A673 (cell line): ENCODE results near the gene LPCAT1. TPM values are rescaled to one million over a fixed set of nuclear protein-coding genes. Genes with fewer than 3 reads are reported as not detected.

ENCODE experiments used
- BruUV-seq: library from RNA; stranded (reverse); fragments of 400-500 nt; replicated peaks from 2 replicates; lab custom pipeline; 2021; lab: Mats Ljungman, UMichigan
- CTCF ChIA-PET: fragments of 300-600 bp; sonication (Branson Sonifier 250); formaldehyde crosslinking; loops from one replicate; lab custom pipeline; 2022; ENCODE audit warnings: antibody characterized with exemption; lab: Charles Lee
- POLR2A ChIA-PET: fragments of 300-600 bp; sonication (Branson Sonifier 250); formaldehyde crosslinking; loops from one replicate; lab custom pipeline; 2022; ENCODE audit warnings: antibody characterized with exemption; ENCODE audit not compliant: low non-redundant PET; lab: Charles Lee
- DNase-seq: peaks from one replicate; pipeline ENCODE4 v3.0.0-alpha.2; 2015; ENCODE audit warnings: low spot score
- H3K27ac ChIP-seq: fragments of 200-600 bp; sonication (generic); 2 replicates; pipeline ENCODE4 v1.5.1; 2016; ENCODE audit warnings: mixed run types, low read depth, mild to moderate bottlenecking, mixed read lengths, antibody characterized with exemption, low read length; ENCODE audit not compliant: poor library complexity, severe bottlenecking
- H3K27me3 ChIP-seq: fragments of 200-600 bp; sonication (generic); replicated peaks from 2 replicates; pipeline ENCODE4 v1.6.1; 2017; ENCODE audit warnings: mixed run types, low read depth, mild to moderate bottlenecking, mixed read lengths, antibody characterized with exemption, low read length; ENCODE audit not compliant: insufficient read depth, poor library complexity
- H3K36me3 ChIP-seq: fragments of 200-600 bp; sonication (generic); 2 replicates; pipeline ENCODE4 v1.6.1; 2016; ENCODE audit warnings: mixed run types, mild to moderate bottlenecking, mixed read lengths, antibody characterized with exemption, low read length; ENCODE audit not compliant: insufficient read depth, poor library complexity, severe bottlenecking
- H3K4me1 ChIP-seq: fragments of 200-600 bp; sonication (generic); 2 replicates; pipeline ENCODE4 v1.6.1; 2017; ENCODE audit warnings: mixed run types, mild to moderate bottlenecking, mixed read lengths, antibody characterized with exemption, low read length; ENCODE audit not compliant: insufficient read depth, poor library complexity, severe bottlenecking
- H3K4me3 ChIP-seq: fragments of 200-600 bp; sonication (generic); 2 replicates; pipeline ENCODE4 v1.5.1; 2016; ENCODE audit warnings: low read depth, mixed run types, mild to moderate bottlenecking, mixed read lengths, low read length; ENCODE audit not compliant: poor library complexity, severe bottlenecking
- H3K9me3 ChIP-seq: fragments of 200-600 bp; sonication (generic); 2 replicates; pipeline ENCODE4 v1.6.1; 2016; ENCODE audit warnings: mixed run types, low read depth, mild to moderate bottlenecking, mixed read lengths, antibody characterized with exemption, low read length; ENCODE audit not compliant: poor library complexity, severe bottlenecking
- EZH2 ChIP-seq: fragments of 200-600 bp; sonication (generic); IDR thresholded peaks from 2 replicates; pipeline ENCODE4 v1.6.1; 2017; ENCODE audit warnings: borderline replicate concordance, low read depth, mild to moderate bottlenecking, mixed read lengths, antibody characterized with exemption, low read length; ENCODE audit not compliant: poor library complexity, severe bottlenecking
- intact Hi-C: fragments of 100-400 bp; cut with micrococcal nuclease; formaldehyde crosslinking; loops from one replicate; pipeline ENCODE4 v1.10.0; 2022; ENCODE audit not compliant: unreplicated experiment
- total RNA-seq: library from RNA; stranded (reverse); gene quantifications from 2 replicates; pipeline ENCODE4 v1.2.3, GENCODE V29; 2021
- TF ChIP-seq, protein P1 (sequence below): fragments of 300-800, 200-600 bp; sonication (generic); conservative IDR thresholded peaks from 2 replicates; pipeline ENCODE4 v1.5.1; 2017; ENCODE audit warnings: low read depth, mild to moderate bottlenecking, antibody characterized with exemption, low read length, moderate library complexity, mixed read lengths

The LPCAT1 gene
- total RNA-seq, 1 experiment from 2014 or later: 97.3 TPM

DNA sequence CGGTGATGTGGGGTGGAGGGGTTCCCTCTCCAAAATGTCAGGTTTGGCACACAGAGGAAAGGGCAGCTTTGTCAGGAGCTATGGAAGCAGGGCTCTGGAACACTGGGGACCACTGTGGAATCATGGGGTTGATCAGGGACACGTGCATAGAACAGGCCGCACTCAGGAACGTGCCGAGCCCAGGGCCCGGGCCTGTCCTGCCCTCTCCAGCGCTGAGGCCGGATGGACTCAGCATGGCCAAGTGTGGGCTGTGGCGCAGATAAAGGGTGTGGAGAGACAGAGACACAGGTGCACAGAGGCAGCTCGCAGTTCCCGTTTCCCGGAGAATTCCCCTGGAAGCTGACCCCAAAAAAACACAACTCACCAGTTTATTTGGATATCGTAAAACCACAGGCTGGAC, 40.7 kb downstream of the LPCAT1 start:
- intact Hi-C loops: no loop called here
- Histone ChIP-seq H3K4me1 (no peaks in the 10 kb centered on the region), H3K4me3 (no peak overlapping the region), H3K36me3 (peaks cover 32% of the 10 kb centered on the region), H3K27ac (no peak overlapping the region), H3K27me3 (no peaks in the 10 kb centered on the region), H3K9me3 (no peaks in the 10 kb centered on the region)
- BruUV-seq: no TSS peak
- POLR2A ChIA-PET: no interaction called here
- DNase-seq: no peak
- no peak for TF ChIP-seq EZH2
- TF ChIP-seq, protein P1, sequence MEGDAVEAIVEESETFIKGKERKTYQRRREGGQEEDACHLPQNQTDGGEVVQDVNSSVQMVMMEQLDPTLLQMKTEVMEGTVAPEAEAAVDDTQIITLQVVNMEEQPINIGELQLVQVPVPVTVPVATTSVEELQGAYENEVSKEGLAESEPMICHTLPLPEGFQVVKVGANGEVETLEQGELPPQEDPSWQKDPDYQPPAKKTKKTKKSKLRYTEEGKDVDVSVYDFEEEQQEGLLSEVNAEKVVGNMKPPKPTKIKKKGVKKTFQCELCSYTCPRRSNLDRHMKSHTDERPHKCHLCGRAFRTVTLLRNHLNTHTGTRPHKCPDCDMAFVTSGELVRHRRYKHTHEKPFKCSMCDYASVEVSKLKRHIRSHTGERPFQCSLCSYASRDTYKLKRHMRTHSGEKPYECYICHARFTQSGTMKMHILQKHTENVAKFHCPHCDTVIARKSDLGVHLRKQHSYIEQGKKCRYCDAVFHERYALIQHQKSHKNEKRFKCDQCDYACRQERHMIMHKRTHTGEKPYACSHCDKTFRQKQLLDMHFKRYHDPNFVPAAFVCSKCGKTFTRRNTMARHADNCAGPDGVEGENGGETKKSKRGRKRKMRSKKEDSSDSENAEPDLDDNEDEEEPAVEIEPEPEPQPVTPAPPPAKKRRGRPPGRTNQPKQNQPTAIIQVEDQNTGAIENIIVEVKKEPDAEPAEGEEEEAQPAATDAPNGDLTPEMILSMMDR: no peak
- CTCF ChIA-PET: no interaction called here

DNA sequence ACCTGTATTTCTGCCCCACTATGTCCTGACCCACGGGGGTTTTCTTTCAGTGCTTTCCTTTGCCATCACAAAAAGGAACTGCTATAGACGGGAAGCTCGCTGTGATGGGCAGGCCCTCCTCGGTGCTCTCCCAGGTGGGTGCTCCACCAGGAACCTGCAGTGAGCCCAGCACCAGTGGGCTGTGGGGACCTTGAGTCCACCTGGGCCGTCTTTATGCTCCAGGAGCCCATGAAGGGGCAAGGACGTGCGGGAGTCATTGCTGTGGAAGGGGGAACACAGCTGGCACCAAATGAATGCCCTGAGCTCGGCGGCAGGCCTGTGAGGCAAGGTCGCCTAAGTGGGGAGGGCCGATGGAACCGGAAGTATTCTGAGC, 41.8 kb downstream of the LPCAT1 start:
- TF ChIP-seq, protein P1: no peak
- TF ChIP-seq EZH2: no peak
- Histone ChIP-seq H3K27me3 (no peaks in the 10 kb centered on the region), H3K9me3 (no peaks in the 10 kb centered on the region), H3K4me3 (no peak overlapping the region), H3K4me1 (no peaks in the 10 kb centered on the region), H3K27ac (no peak overlapping the region), H3K36me3 (peaks cover 21% of the 10 kb centered on the region)
- intact Hi-C loops: no loop called here
- POLR2A ChIA-PET: no interaction called here
- CTCF ChIA-PET: no interaction called here
- DNase-seq: no peak
- BruUV-seq: no TSS peak

DNA sequence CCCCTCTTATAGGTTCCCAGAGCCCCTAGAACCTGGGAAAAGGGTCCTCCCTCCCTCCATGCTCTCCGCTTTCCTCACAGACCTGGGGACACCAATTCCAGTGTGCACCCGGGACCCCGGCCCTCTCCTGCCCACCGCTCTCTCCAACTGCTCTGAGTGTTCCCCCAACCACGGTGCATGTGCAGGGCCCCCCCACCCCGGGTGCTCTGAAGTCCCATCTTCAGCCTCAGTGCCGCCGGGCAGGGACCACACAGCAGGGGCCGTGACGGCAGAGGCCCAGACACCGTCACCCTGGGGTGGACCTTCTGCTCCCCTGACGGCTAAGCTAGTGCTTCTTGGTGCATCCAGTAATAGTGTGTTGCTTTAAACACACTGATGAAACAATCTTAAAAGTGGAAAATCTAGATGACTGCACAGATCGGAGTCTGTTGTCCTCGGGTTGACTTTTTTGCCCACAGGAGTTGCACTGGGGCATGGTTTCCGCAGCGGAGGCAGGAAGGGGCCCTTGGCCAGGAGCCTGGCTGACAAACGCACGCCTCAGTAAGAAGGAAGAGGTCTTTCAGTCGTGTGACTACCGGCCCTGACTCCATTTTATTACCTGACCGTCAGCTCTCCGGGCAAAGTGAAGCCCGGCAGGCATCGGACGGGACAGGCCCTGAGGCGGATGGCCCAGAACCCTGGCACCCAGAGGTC, 42.3 kb downstream of the LPCAT1 start:
- ChIA-PET POLR2A (no interaction called here), CTCF (no interaction called here)
- DNase-seq: no peak
- H3K27me3 ChIP-seq: no peaks in the 10 kb centered on the region
- no peak overlapping the region for H3K27ac ChIP-seq
- no peaks in the 10 kb centered on the region for H3K4me1 ChIP-seq
- H3K4me3 ChIP-seq: no peak overlapping the region
- no TSS peak for BruUV-seq
- H3K36me3 ChIP-seq: peaks cover 19% of the 10 kb centered on the region
- TF ChIP-seq, protein P1: no peak
- TF ChIP-seq EZH2: no peak
- H3K9me3 ChIP-seq: no peaks in the 10 kb centered on the region
- intact Hi-C loops: no loop called here
